ENCODE results near the gene XRCC4.

- TF ChIP-seq ZNF337 (CRISPR knock-in tag; IDR thresholded peaks at IDR 0.05; ENCODE audit: borderline replicate concordance, low read depth) (no peak), ZNF274 (CRISPR knock-in tag; IDR thresholded peaks at IDR 0.05) (no peak), ELF1 (CRISPR knock-in tag; IDR thresholded peaks at IDR 0.05) (no peak), CBX5 (CRISPR knock-in tag; IDR thresholded peaks at IDR 0.05; ENCODE audit: borderline replicate concordance) (no peak), POGK (CRISPR knock-in tag; conservative IDR thresholded peaks at IDR 0.05) (no peak), CSRNP2 (CRISPR knock-in tag; conservative IDR thresholded peaks at IDR 0.05; ENCODE audit: low read depth) (no peak), RXRA (CRISPR knock-in tag; IDR thresholded peaks at IDR 0.05) (no peak), ATF7 (IDR thresholded peaks at IDR 0.05) (no peak), ATF7 (CRISPR knock-in tag; IDR thresholded peaks at IDR 0.05) (no peak), SALL2 (CRISPR knock-in tag; IDR thresholded peaks at IDR 0.05) (no peak), SP1 (IDR thresholded peaks at IDR 0.05) (no peak), SP1 (CRISPR knock-in tag; IDR thresholded peaks at IDR 0.05) (no peak), TARDBP (CRISPR knock-in tag; IDR thresholded peaks at IDR 0.05) (no peak), SMARCC2 (IDR thresholded peaks at IDR 0.05) (no peak), POLR2A (IDR thresholded peaks at IDR 0.05; ENCODE audit: insufficient read depth in 1 of 2, low read depth in 2 of 2, low read length in 2 of 2) (no peak), HNRNPH1 (optimal IDR thresholded peaks at IDR 0.05; ENCODE audit: low read depth, low read length) (no peak)
Observed at GRCh38 chr5:83281658-83282057, 204.3 kb downstream of the XRCC4 start.
